Measurements from ENCODE around the gene TMCC3.

The TMCC3 gene

GRCh38 chr12:94545935-94546771 is 104.2 kb downstream of the TMCC3 start:
- Histone ChIP-seq H3K9ac (ENCODE audit: low read depth, low read length) (no peak overlapping the region), H3K36me3 (ENCODE audit: insufficient read depth, low read length) (no peaks in the 10 kb centered on the region), H3K4me1 (ENCODE audit: insufficient read depth, low read length) (no peaks in the 10 kb centered on the region), H3K9me3 (ENCODE audit: control insufficient read depth, insufficient read depth, low read length) (peaks cover 5% of the 10 kb centered on the region; the same call in 1 of the 2 replicates)

DNA sequence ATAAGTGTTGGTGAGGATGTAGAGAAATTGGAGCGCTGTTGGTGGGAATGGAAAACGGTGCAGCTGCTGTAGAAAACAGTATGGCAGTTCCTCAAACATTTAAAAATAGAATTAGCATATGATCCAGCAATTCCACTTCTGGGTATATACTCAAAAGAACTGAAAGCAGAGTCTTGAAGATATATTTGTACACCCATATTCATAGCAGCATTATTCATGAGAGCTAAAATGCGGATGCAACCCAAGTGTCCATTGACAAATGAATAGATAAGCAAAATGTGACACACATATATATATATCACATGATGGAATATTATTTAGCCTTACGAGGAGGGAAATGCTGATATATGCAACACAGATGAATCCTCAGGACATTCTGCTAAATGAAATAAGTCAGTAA is 106.0 kb downstream of the TMCC3 start:
- H3K36me3 ChIP-seq (ENCODE audit: insufficient read depth, low read length), result no peaks in the 10 kb centered on the region
- no peak overlapping the region for H3K9ac ChIP-seq (ENCODE audit: low read depth, low read length)
- H3K4me1 ChIP-seq (ENCODE audit: insufficient read depth, low read length), result no peaks in the 10 kb centered on the region
- H3K9me3 ChIP-seq (ENCODE audit: control insufficient read depth, insufficient read depth, low read length), result peaks cover 5% of the 10 kb centered on the region; the same call in 1 of the 2 replicates

- Histone ChIP-seq H3K36me3 (ENCODE audit: insufficient read depth, low read length) (no peaks in the 10 kb centered on the region), H3K9me3 (ENCODE audit: control insufficient read depth, insufficient read depth, low read length) (no peaks in the 10 kb centered on the region), H3K4me1 (ENCODE audit: insufficient read depth, low read length) (no peaks in the 10 kb centered on the region), H3K9ac (ENCODE audit: low read depth, low read length) (no peak overlapping the region)
These were observed 112.0 kb downstream of the TMCC3 start for GRCh38 chr12:94538318-94538717.

GRCh38 chr12:94536040-94536965 is 114.1 kb downstream of the TMCC3 start:
- Histone ChIP-seq H3K36me3 (ENCODE audit: insufficient read depth, low read length) (no peaks in the 10 kb centered on the region), H3K4me1 (ENCODE audit: insufficient read depth, low read length) (no peaks in the 10 kb centered on the region), H3K9ac (ENCODE audit: low read depth, low read length) (no peak overlapping the region), H3K9me3 (ENCODE audit: control insufficient read depth, insufficient read depth, low read length) (no peaks in the 10 kb centered on the region)

DNA sequence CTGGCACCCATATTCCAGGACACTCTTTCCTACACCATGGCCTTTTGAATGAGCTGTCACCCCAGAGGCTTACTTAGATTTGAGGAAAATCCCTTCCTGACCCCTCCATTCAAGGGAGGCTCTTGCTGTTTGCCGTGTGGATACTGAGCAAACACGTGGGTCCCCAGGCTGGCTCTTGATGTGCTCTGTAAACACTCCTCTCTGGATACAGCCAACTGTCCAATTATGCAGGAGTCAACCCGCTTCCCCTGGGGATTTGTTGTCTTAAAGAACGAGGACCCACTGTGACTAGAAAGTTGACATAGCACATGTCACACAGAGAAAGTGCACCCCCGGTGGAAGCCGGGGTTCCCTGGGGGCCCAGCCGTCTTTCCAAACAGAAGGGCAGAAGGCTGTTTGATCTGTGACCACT is 114.8 kb downstream of the TMCC3 start:
- Histone ChIP-seq H3K36me3 (ENCODE audit: insufficient read depth, low read length) (no peaks in the 10 kb centered on the region), H3K4me1 (ENCODE audit: insufficient read depth, low read length) (no peaks in the 10 kb centered on the region), H3K9me3 (ENCODE audit: control insufficient read depth, insufficient read depth, low read length) (no peaks in the 10 kb centered on the region), H3K9ac (ENCODE audit: low read depth, low read length) (no peak overlapping the region)

DNA sequence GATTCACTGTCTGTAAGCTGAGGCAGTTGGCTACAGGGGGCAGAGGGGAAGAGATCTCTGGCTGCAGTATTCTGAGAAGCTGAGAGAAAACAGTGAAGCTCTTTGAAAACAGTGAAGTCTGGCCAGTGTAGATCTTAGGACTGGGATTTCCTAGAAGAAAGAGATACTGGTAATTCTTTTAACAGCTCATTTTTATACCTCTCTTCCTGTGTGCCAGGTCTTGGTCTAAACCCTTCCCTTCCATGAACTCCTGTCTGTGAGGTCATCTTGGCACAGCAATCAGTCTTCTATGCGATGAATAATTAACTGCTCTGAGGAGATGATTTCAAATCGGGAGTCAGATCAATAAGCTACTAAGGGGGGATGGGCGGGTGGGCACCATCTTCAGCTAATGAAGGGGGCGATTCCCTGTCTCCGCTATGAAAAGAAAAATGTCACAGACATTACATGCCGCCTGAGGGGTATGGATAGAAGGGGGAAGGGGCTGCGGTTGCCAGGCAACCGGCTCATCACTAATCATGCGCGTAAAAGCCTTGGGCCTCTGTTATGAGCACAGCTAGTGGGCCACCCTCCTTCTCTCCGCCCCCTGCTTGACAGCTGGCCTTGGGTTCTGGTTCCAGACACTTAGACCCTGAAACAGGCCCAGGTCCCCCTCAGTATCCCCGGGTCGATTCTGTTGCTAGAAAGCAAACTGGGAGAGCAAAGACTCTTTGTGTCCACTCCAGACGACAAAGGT is 115.4 kb downstream of the TMCC3 start:
- H3K4me1 ChIP-seq (ENCODE audit: insufficient read depth, low read length), result no peaks in the 10 kb centered on the region
- no peaks in the 10 kb centered on the region for H3K36me3 ChIP-seq (ENCODE audit: insufficient read depth, low read length)
- no peaks in the 10 kb centered on the region for H3K9me3 ChIP-seq (ENCODE audit: control insufficient read depth, insufficient read depth, low read length)
- no peak overlapping the region for H3K9ac ChIP-seq (ENCODE audit: low read depth, low read length)

GRCh38 chr12:94534278-94534677 is 116.1 kb downstream of the TMCC3 start:
- Histone ChIP-seq H3K9ac (ENCODE audit: low read depth, low read length) (no peak overlapping the region), H3K4me1 (ENCODE audit: insufficient read depth, low read length) (no peaks in the 10 kb centered on the region), H3K9me3 (ENCODE audit: control insufficient read depth, insufficient read depth, low read length) (no peaks in the 10 kb centered on the region), H3K36me3 (ENCODE audit: insufficient read depth, low read length) (no peaks in the 10 kb centered on the region)

- H3K4me1 ChIP-seq (ENCODE audit: insufficient read depth, low read length), result no peaks in the 10 kb centered on the region
- no peaks in the 10 kb centered on the region for H3K36me3 ChIP-seq (ENCODE audit: insufficient read depth, low read length)
- H3K9ac ChIP-seq (ENCODE audit: low read depth, low read length), result no peak overlapping the region
- no peaks in the 10 kb centered on the region for H3K9me3 ChIP-seq (ENCODE audit: control insufficient read depth, insufficient read depth, low read length)
These were observed 117.6 kb downstream of the TMCC3 start for GRCh38 chr12:94532490-94533422.

DNA sequence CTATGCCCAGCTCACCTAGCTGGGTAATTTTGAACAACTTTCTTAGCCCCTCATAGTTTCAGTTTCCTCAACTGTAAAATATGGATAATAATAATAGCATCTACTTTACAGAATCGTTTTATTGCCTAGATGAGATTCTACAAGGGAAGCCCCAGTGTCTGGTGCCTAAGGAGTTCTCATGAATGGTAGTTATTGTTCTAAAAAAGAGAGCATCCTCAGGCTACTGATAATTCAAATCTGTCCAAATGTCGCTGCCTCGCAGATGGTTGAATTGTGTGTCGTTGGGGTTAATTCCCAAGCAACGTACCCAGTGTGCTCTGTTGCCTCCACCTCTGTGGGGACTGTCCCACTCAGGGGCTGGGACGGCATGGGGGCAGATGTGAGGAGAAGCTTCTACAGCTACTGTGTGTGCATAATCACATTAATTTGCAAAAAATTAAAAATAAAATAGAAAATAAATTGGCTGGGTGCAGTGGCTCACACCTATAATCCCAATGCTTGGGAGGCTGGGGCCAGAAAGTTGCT is 119.1 kb downstream of the TMCC3 start:
- Histone ChIP-seq H3K4me1 (ENCODE audit: insufficient read depth, low read length) (no peaks in the 10 kb centered on the region), H3K9ac (ENCODE audit: low read depth, low read length) (no peak overlapping the region), H3K36me3 (ENCODE audit: insufficient read depth, low read length) (no peaks in the 10 kb centered on the region), H3K9me3 (ENCODE audit: control insufficient read depth, insufficient read depth, low read length) (no peaks in the 10 kb centered on the region)

DNA sequence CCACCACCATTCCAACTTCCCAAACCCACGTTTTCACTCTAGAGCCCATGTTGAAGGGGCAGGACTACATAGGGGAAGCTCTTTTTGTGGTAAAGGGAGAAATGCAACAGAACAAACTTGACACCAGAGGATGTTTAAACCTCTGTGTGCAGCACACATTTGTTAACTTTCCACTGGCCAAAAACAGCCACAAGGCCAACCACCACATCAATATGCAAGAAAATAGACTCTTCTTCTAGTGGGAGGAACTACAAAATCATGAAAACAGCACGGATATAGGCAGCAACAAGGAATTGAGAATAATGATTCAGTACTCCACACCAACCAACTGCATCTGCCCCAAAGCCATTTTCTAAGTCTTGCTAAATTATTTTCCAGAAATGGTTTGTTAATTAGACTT is 124.4 kb downstream of the TMCC3 start:
- Histone ChIP-seq H3K9me3 (ENCODE audit: control insufficient read depth, insufficient read depth, low read length) (no peaks in the 10 kb centered on the region), H3K36me3 (ENCODE audit: insufficient read depth, low read length) (no peaks in the 10 kb centered on the region), H3K4me1 (ENCODE audit: insufficient read depth, low read length) (no peaks in the 10 kb centered on the region), H3K9ac (ENCODE audit: low read depth, low read length) (no peak overlapping the region)
